H1 (cell line): ENCODE data around the gene MOB2. TPM values are rescaled to one million over a fixed set of nuclear protein-coding genes. Genes with fewer than 3 reads are reported as not detected.
A peak's percentile ranks its signal among the peaks of the same experiment; 100 is the strongest.

ENCODE experiments used
- CTCF ChIA-PET: fragments of 300-600 bp; sonication (Branson Sonifier 250); formaldehyde crosslinking; loops from one replicate; lab custom pipeline; 2021; ENCODE audit not compliant: partially characterized antibody; lab: Charles Lee
- POLR2A ChIA-PET: fragments of 300-600 bp; sonication (Branson Sonifier 250); formaldehyde crosslinking; loops from one replicate; lab custom pipeline; 2021; ENCODE audit warnings: inconsistent platforms; ENCODE audit not compliant: partially characterized antibody; lab: Charles Lee
- DNase-seq, 2 experiments: peaks; one replicate each; pipeline versions ENCODE4 v3.0.0 to v3.0.0-alpha.2; 2010 to 2022; ENCODE audit warnings: low spot score in 2 of 2, low read depth in 1 of 2, mixed read lengths in 1 of 2
- FAIRE-seq: peaks from 2 replicates; lab custom pipeline; 2011; peaks lifted over from hg19 to GRCh38; lab: Jason Lieb, UNC
- H2AFZ ChIP-seq: 2 replicates; pipeline ENCODE4 v1.8.1; 2012; ENCODE audit warnings: low read length, inconsistent platforms
- H2AK5ac ChIP-seq: 2 replicates; pipeline ENCODE4 v1.6.1; 2013; ENCODE audit warnings: low read depth, low read length
- H2BK120ac ChIP-seq: replicated peaks from 2 replicates; pipeline ENCODE3; 2013; ENCODE audit warnings: low read depth, low read length, inconsistent platforms
- H2BK12ac ChIP-seq: 2 replicates; pipeline ENCODE4 v1.6.1; 2013; ENCODE audit warnings: low read depth, low read length
- H2BK15ac ChIP-seq: 2 replicates; pipeline ENCODE4 v1.6.1; 2013; ENCODE audit warnings: low read length
- H2BK20ac ChIP-seq: 2 replicates; pipeline ENCODE4 v1.6.1; 2013; ENCODE audit warnings: low read length
- H2BK5ac ChIP-seq: 2 replicates; pipeline ENCODE4 v1.6.1; 2013; ENCODE audit warnings: low read depth, low read length
- H3K14ac ChIP-seq: 2 replicates; pipeline ENCODE4 v1.6.1; 2013; ENCODE audit warnings: inconsistent platforms; ENCODE audit not compliant: insufficient read length
- H3K18ac ChIP-seq: 2 replicates; pipeline ENCODE4 v1.6.1; 2013; ENCODE audit warnings: low read length; ENCODE audit errors: extremely low read depth
- H3K23ac ChIP-seq: 2 replicates; pipeline ENCODE4 v1.6.1; 2013; ENCODE audit warnings: inconsistent platforms; ENCODE audit not compliant: insufficient read length
- H3K23me2 ChIP-seq: 2 replicates; pipeline ENCODE4 v1.6.1; 2013; ENCODE audit warnings: low read depth, low read length
- H3K27ac ChIP-seq: 2 replicates; pipeline ENCODE4 v1.6.1; 2011; ENCODE audit warnings: low read depth, low read length, inconsistent platforms
- H3K27me3 ChIP-seq, 4 experiments: replicated peaks in 1 of 4; 1 replicate in 1 of 4; 2 replicates in 3 of 4; pipeline versions ENCODE4 v1.6.1 to v1.8.1; 2011 to 2013; ENCODE audit warnings: low read length in 3 of 4, mild to moderate bottlenecking in 3 of 4, inconsistent platforms in 2 of 4, mixed read lengths in 2 of 4, moderate library complexity in 1 of 4; ENCODE audit not compliant: control insufficient read depth in 3 of 4, insufficient read depth in 3 of 4; ENCODE audit errors: extremely low read depth in 1 of 4
- H3K36me3 ChIP-seq, 4 experiments: 2 replicates each; pipeline versions ENCODE4 v1.6.1 to v1.8.1; 2011 to 2013; ENCODE audit warnings: mild to moderate bottlenecking in 4 of 4, low read length in 3 of 4, moderate library complexity in 2 of 4, control low read depth in 1 of 4, inconsistent platforms in 1 of 4; ENCODE audit not compliant: insufficient read depth in 4 of 4, control insufficient read depth in 2 of 4
- H3K4ac ChIP-seq: replicated peaks from 2 replicates; pipeline ENCODE3; 2013; ENCODE audit warnings: low read length, low read depth, mixed read lengths, inconsistent platforms; ENCODE audit not compliant: insufficient read length
- H3K4me1 ChIP-seq, 4 experiments: replicated peaks in 1 of 4; 1 replicate in 1 of 4; 2 replicates in 3 of 4; pipeline versions ENCODE4 v1.6.1 to v1.8.1; 2011 to 2013; ENCODE audit warnings: low read length in 3 of 4, inconsistent platforms in 2 of 4, mixed read lengths in 1 of 4; ENCODE audit not compliant: insufficient read depth in 4 of 4, control insufficient read depth in 3 of 4
- H3K4me2 ChIP-seq, 2 experiments: 2 replicates each; pipeline versions ENCODE4 v1.6.1 to v1.8.1; 2011 to 2013; ENCODE audit warnings: low read depth in 2 of 2, low read length in 2 of 2, control low read depth in 1 of 2, inconsistent platforms in 1 of 2, mild to moderate bottlenecking in 1 of 2; ENCODE audit not compliant: insufficient read depth in 1 of 2
- H3K4me3 ChIP-seq, 4 experiments: fragments of 200-600, 300-600 bp in 1 of 4; sonication (generic), shearing (Covaris generic), sonication (Bioruptor Twin) in 1 of 4; 2 replicates each; pipeline versions ENCODE4 v1.5.1 to v1.8.1; 2011 to 2016; ENCODE audit warnings: low read length in 4 of 4, low read depth in 3 of 4, control low read depth in 2 of 4, inconsistent platforms in 2 of 4, mild to moderate bottlenecking in 2 of 4, mixed read lengths in 1 of 4, moderate library complexity in 1 of 4; ENCODE audit not compliant: insufficient read depth in 2 of 4; ENCODE audit errors: extremely low read depth in 1 of 4
- H3K56ac ChIP-seq: replicated peaks from 2 replicates; pipeline ENCODE3; 2013; ENCODE audit warnings: low read depth, mild to moderate bottlenecking, mixed read lengths, low read length, inconsistent platforms; ENCODE audit not compliant: insufficient read length
- H3K79me1 ChIP-seq: 2 replicates; pipeline ENCODE4 v1.6.1; 2013; ENCODE audit warnings: low read depth, low read length, control low read depth
- H3K79me2 ChIP-seq, 2 experiments: 2 replicates each; pipeline versions ENCODE4 v1.6.1 to v1.8.1; 2012 to 2013; ENCODE audit warnings: low read length in 2 of 2, mild to moderate bottlenecking in 2 of 2, inconsistent platforms in 1 of 2; ENCODE audit not compliant: insufficient read depth in 2 of 2, control insufficient read depth in 1 of 2
- H3K9ac ChIP-seq, 4 experiments: replicated peaks in 1 of 4; 1 replicate in 1 of 4; 2 replicates in 3 of 4; pipeline versions ENCODE4 v1.6.1 to v1.8.1; 2011 to 2013; ENCODE audit warnings: low read depth in 3 of 4, low read length in 3 of 4, control low read depth in 2 of 4, mild to moderate bottlenecking in 2 of 4, moderate library complexity in 2 of 4, inconsistent platforms in 1 of 4; ENCODE audit errors: extremely low read depth in 1 of 4
- H3K9me3 ChIP-seq, 2 experiments: 2 replicates each; pipeline versions ENCODE4 v1.6.1 to v1.8.1; 2012 to 2013; ENCODE audit warnings: mild to moderate bottlenecking in 2 of 2, moderate library complexity in 2 of 2, control low read depth in 1 of 2, inconsistent platforms in 1 of 2, low read depth in 1 of 2, low read length in 1 of 2, mixed read lengths in 1 of 2; ENCODE audit not compliant: insufficient read depth in 2 of 2
- H4K20me1 ChIP-seq, 2 experiments: replicated peaks in 1 of 2; 2 replicates each; pipeline versions ENCODE3 to v1.8.1; 2011 to 2013; ENCODE audit warnings: inconsistent platforms in 2 of 2, low read length in 2 of 2, mild to moderate bottlenecking in 1 of 2; ENCODE audit not compliant: insufficient read depth in 2 of 2, control insufficient read depth in 1 of 2
- H4K5ac ChIP-seq: 2 replicates; pipeline ENCODE4 v1.6.1; 2013; ENCODE audit warnings: low read length, low read depth, mixed read lengths, inconsistent platforms; ENCODE audit not compliant: insufficient read length
- H4K8ac ChIP-seq: 2 replicates; pipeline ENCODE4 v1.8.0; 2013; ENCODE audit warnings: mild to moderate bottlenecking, moderate library complexity, low read length, inconsistent platforms; ENCODE audit not compliant: insufficient read depth; ENCODE audit errors: extremely low read depth
- H4K91ac ChIP-seq: replicated peaks from 2 replicates; pipeline ENCODE3; 2013; ENCODE audit warnings: low read length, mixed read lengths, inconsistent platforms; ENCODE audit not compliant: insufficient read length
- ASH2L ChIP-seq: fragments of 200-600, 300-600 bp; sonication (generic); IDR thresholded peaks from one replicate; pipeline ENCODE4 v1.7.1; 2017; ENCODE audit warnings: low read length
- KDM4A ChIP-seq: IDR thresholded peaks from one replicate; pipeline ENCODE4 v1.7.1; 2012; ENCODE audit warnings: low read depth, mild to moderate bottlenecking, moderate library complexity, low read length, inconsistent platforms; ENCODE audit not compliant: severe bottlenecking
- RAD21 ChIP-seq, 2 experiments: IDR thresholded peaks in 1 of 2; conservative IDR thresholded peaks in 1 of 2; 2 replicates each; pipeline ENCODE4 v1.6.1; 2011; ENCODE audit warnings: low read depth in 2 of 2, low read length in 2 of 2, improper control_type of control experiment in 1 of 2, inconsistent platforms in 1 of 2, mild to moderate bottlenecking in 1 of 2, moderate library complexity in 1 of 2
- TAF7 ChIP-seq: optimal IDR thresholded peaks from 2 replicates; pipeline ENCODE3; 2011; ENCODE audit warnings: low read depth, mild to moderate bottlenecking, inconsistent platforms, low read length, moderate library complexity, borderline replicate concordance
- WGBS, 2 experiments: shearing (Covaris generic) in 1 of 2; methylation state at CpG; one replicate each; pipeline versions ENCODE4 v1.1.6 to v1.1.7; 2013 to 2015; ENCODE audit warnings: low lambda C conversion rate in 2 of 2, mixed read lengths in 2 of 2, inconsistent platforms in 1 of 2, low coverage in 1 of 2, missing lambda C conversion rate in 1 of 2; ENCODE audit not compliant: insufficient replicate concordance in 2 of 2, insufficient coverage in 1 of 2, insufficient read length in 1 of 2; ENCODE audit errors: extremely low coverage in 1 of 2, missing lambda C conversion rate in 1 of 2; 5-methylcytosine and 5-hydroxymethylcytosine counted together
- polyA plus RNA-seq, 7 experiments: library from polyadenylated mRNA; depleted of rRNA in 3 of 7; stranded (reverse) in 5 of 7; unstranded in 2 of 7; fragments of >200 nt in 5 of 7; fragments of 200-250 nt in 2 of 7; gene quantifications; 1 replicate in 5 of 7; 2 replicates in 1 of 7; 4 replicates in 1 of 7; pipeline versions ENCODE4 v1.2.1 to v1.2.3, GENCODE V29; 2011 to 2013; ENCODE audit warnings: missing spikeins in 2 of 7, mixed read lengths in 2 of 7
- total RNA-seq: library from RNA; stranded (reverse); fragmentation: NEBNext Ultra II Directional; extraction: Animal tissue kit (Norgen Biotek cat#: 25700); gene quantifications from 2 replicates; pipeline ENCODE4 v1.2.1, GENCODE V29; 2021

The MOB2 gene
- total and polyA plus RNA-seq, 2 of the 8 experiments (the other 6 are each of a cell fraction or from before 2014, with no cell fraction given): 18.6 to 28.2 TPM

DNA sequence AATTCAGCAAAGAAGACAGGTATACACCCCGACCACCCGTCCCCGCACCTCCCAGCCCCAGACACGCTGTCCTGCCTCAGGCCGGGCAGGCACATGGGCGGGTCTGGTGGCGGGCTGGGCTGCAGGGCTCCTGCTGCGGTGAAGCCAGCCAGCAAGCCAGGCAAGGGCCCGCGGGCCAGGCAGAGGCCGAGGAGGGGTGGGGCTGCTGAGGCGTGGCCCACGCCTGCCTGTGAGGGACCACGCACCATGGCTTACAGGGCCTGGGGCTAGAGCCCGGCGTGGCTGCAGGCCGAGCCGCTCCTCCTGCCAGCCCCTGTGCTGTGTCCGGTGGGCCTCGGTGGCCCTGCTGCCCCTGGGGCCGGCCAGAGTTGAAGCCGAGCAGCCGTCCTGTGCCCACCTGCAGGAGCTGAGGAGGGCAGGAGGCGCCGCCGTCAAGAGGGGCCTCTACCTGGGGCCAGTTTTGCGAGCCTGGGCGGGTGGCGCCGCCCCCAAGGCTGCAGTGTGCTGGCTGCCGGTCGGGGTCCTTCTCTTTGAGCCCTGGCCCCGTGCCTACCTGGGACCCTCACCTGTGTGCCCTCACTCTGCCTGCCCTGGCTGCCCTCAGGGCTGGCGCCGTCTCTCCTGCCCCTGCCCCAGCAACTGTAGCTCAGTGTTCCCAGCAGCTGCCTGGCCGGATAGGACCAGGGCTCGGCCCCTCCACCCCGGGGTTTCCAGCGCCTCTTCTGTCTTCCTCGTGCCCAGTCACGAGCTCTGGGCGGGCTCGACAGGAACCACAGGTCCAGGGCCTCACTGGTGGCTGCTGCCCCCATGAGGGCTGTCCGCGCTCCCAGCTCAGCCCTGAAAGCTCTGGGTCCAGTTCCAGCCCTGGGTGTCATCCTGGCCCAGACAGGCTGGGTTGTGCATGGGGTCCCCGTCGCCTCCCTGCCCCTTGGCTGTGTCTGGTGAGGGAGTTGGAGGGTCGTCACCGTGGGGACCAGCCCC lies 38.4 kb downstream of the MOB2 start:
- Histone ChIP-seq H3K36me3 (peaks cover 0 to 34% (median 5%) of the 10 kb centered on the region in 4 experiments; a peak in 5 of 8 replicates), H3K4me2 (no peak overlapping the region), H2AFZ (no peak overlapping the region), H4K20me1 (peaks cover 0 to 11% of the 10 kb centered on the region in 2 experiments), H3K14ac (no peak overlapping the region), H2BK20ac (no peak overlapping the region), H2BK120ac (no peak overlapping the region), H3K18ac (no peak overlapping the region; the same call in none of the 2 replicates), H2AK5ac (no peak overlapping the region), H3K79me2 (no peaks in the 10 kb centered on the region), H2BK12ac (no peak overlapping the region), H2BK5ac (no peak overlapping the region), H3K27me3 (no peaks in the 10 kb centered on the region), H3K23me2 (no peaks in the 10 kb centered on the region), H3K27ac (no peak overlapping the region), H4K8ac (no peak overlapping the region), H4K91ac (no peak overlapping the region), H3K79me1 (no peaks in the 10 kb centered on the region), H3K23ac (no peak overlapping the region), H4K5ac (no peak overlapping the region), H2BK15ac (no peak overlapping the region), H3K4me1 (no peaks in the 10 kb centered on the region), H3K9ac (no peak overlapping the region), H3K4me3 (no peak overlapping the region), H3K4ac (no peak overlapping the region), H3K56ac (no peak overlapping the region), H3K9me3 (no peaks in the 10 kb centered on the region)
- POLR2A ChIA-PET: no interaction called here
- FAIRE-seq (no peak), DNase-seq (no peak)
- CTCF ChIA-PET: interaction anchor here (0.9 to 1.3 kb wide), 4 partner anchors 10 to 67 kb away, joined by 3 to 5 read pairs (median 3); no protein-coding TSS in a partner anchor
- TF ChIP-seq RAD21 (IDR thresholded peaks at IDR 0.05 in 1 of 2, conservative IDR thresholded peaks at IDR 0.05 in 1 of 2; ENCODE audit: low read depth in 2 of 2, low read length in 2 of 2) (peak in 1 of 2 experiments; percentile 32; a peak in 3 of 4 replicates), KDM4A (no peak), TAF7 (no peak), ASH2L (no peak)
- WGBS, 2 experiments: 94% methylated on average over 42 of the region's 49 CpGs; no CpG with 5 or more reads in 1 of the 2 experiments
